Thoracic aorta (tissue), 2 donors: ENCODE measurements around the gene PIEZO1. TPM values are rescaled to one million over a fixed set of nuclear protein-coding genes. Genes with fewer than 3 reads are reported as not detected.
"Not testable (repeated sequence)": the region's sequence is repeated elsewhere in the genome, so short reads cannot be mapped to it uniquely, and the experiment has no call there.

Source experiments
- ATAC-seq: fragments of 150-250 bp; one replicate; pipeline ENCODE4 v1.8.0; 2017; ENCODE audit warnings: low read depth; ENCODE audit not compliant: insufficient number of reproducible peaks, low FRiP score
- DNase-seq: peaks from one replicate; pipeline ENCODE4 v3.0.0-alpha.2; 2020; ENCODE audit warnings: low spot score
- H3K27ac ChIP-seq, 2 donors: fragments of 200-600 bp; sonication (generic); 1 replicate in 1 of 2; 2 replicates in 1 of 2; pipeline ENCODE4 v1.5.1; 2016; ENCODE audit warnings: mild to moderate bottlenecking in 2 of 2, moderate library complexity in 2 of 2
- H3K27me3 ChIP-seq: fragments of 200-600 bp; sonication (generic); replicated peaks from 2 replicates; pipeline ENCODE4 v1.6.0; 2016; ENCODE audit warnings: mild to moderate bottlenecking; ENCODE audit not compliant: insufficient read depth
- H3K36me3 ChIP-seq: fragments of 200-600 bp; sonication (generic); one replicate; pipeline ENCODE4 v1.5.1; 2016
- H3K4me1 ChIP-seq, 2 donors: fragments of 200-600 bp; sonication (generic); 1 replicate in 1 of 2; 2 replicates in 1 of 2; pipeline versions ENCODE4 v1.5.1 to v1.6.0; 2016; ENCODE audit warnings: low read depth in 2 of 2, mild to moderate bottlenecking in 1 of 2; ENCODE audit not compliant: control insufficient read depth in 1 of 2
- H3K4me3 ChIP-seq: fragments of 200-600 bp; sonication (generic); 2 replicates; pipeline ENCODE4 v1.5.1; 2016; ENCODE audit warnings: mild to moderate bottlenecking
- H3K9me3 ChIP-seq: fragments of 200-600 bp; sonication (generic); 2 replicates; pipeline ENCODE4 v1.5.1; 2016
- CTCF ChIP-seq: fragments of 200-600 bp; sonication (generic); IDR thresholded peaks from one replicate; pipeline ENCODE4 v1.5.1; 2019; ENCODE audit warnings: antibody characterized with exemption
- total RNA-seq, 2 donors: library from RNA; depleted of rRNA; stranded (reverse); fragments of >200 nt; gene quantifications; one replicate each; pipeline versions ENCODE4 v1.1.0 to v1.2.3, GENCODE V29; 2016

Gene PIEZO1
- total RNA-seq, 2 donors from 2014 or later = 108 to 179 TPM

DNA sequence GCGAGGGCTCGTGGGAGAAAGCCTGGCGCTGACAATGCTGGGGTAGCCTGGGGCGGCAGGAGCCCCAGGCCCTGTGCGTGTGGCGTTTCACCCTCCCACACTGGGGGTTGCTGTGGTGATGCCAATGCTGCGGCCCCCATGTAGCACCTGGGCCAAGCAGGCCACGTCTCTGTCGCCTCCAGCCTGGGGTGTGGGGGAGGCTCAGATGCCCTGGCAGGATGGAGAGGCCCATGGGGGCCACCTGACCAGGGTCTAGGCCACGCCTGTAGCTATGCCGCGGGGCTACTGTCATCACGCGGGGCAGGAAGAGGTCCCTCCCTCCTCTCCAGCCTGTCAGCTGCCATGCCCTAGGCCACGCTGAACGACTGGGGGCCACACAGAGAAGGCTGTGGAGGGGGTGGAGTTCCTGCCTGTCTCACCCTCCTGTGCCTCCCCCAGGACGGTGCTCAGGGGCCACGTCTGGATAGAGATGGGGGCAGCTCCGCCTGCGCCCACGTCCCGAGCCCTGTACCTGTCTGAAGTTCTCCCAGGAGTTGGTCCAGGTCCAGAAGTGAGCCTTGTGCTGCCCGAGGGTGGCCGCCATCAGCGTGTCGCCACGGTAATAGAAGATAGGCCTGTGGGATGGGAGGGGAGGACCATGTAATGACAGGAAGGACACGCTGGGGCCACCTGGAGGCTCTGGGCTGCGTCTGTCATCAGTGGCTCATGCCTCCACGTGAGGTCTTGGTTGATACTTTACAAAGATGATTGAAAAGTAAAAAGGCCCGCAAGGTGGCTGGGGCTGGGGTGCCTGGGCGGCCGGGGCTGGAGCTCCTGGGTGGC lies 39.4 kb upstream of the PIEZO1 start:
- no peaks in the 10 kb centered on the region for H3K4me1 ChIP-seq
- H3K36me3 ChIP-seq = peaks cover 28% of the 10 kb centered on the region
- ATAC-seq (no peak), DNase-seq (no peak)
- H3K27ac ChIP-seq = no peak overlapping the region
- TF ChIP-seq CTCF = no peak
- H3K4me3 ChIP-seq = no peak overlapping the region
- H3K27me3 ChIP-seq = no peaks in the 10 kb centered on the region
- no peaks in the 10 kb centered on the region for H3K9me3 ChIP-seq

DNA sequence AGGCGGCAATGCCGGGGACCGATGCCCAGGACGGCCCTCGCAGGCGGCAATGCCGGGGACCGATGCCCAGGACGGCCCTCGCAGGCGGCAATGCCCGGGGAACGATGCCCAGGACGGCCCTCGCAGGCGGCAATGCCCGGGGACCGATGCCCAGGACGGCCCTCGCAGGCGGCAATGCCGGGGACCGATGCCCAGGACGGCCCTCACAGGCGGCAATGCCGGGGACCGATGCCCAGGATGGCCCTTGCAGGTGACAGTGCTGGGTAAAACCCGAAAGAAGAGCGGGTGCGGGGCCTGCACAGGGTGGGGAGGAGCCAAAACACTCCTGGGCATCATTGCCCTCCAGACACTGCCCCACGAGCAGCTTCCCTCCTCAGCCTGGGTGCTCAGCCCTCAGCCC lies 38.6 kb upstream of the PIEZO1 start:
- H3K9me3 ChIP-seq, H3K4me1 ChIP-seq, DNase-seq, H3K4me3 ChIP-seq, H3K27me3 ChIP-seq, ATAC-seq, H3K27ac ChIP-seq: not testable (repeated sequence)
- peaks cover 28% of the 10 kb centered on the region for H3K36me3 ChIP-seq

- H3K9me3 ChIP-seq = no peaks in the 10 kb centered on the region
- no peak overlapping the region for H3K4me3 ChIP-seq
- H3K27ac ChIP-seq = no peak overlapping the region
- DNase-seq = no peak
- no peak for TF ChIP-seq CTCF
- H3K4me1 ChIP-seq = no peaks in the 10 kb centered on the region
- H3K27me3 ChIP-seq = no peaks in the 10 kb centered on the region
- peaks cover 28% of the 10 kb centered on the region for H3K36me3 ChIP-seq
- ATAC-seq = no peak
Observed at GRCh38 chr16:88822281-88823040, 37.4 kb upstream of the PIEZO1 start.

- no peaks in the 10 kb centered on the region for H3K9me3 ChIP-seq
- H3K27me3 ChIP-seq = no peaks in the 10 kb centered on the region
- H3K4me1 ChIP-seq = no peaks in the 10 kb centered on the region
- no peak for TF ChIP-seq CTCF
- no peak overlapping the region for H3K4me3 ChIP-seq
- DNase-seq (no peak), ATAC-seq (no peak)
- H3K27ac ChIP-seq = no peak overlapping the region
- H3K36me3 ChIP-seq = peaks cover 28% of the 10 kb centered on the region
Observed at GRCh38 chr16:88821168-88821850, 36.3 kb upstream of the PIEZO1 start.

DNA sequence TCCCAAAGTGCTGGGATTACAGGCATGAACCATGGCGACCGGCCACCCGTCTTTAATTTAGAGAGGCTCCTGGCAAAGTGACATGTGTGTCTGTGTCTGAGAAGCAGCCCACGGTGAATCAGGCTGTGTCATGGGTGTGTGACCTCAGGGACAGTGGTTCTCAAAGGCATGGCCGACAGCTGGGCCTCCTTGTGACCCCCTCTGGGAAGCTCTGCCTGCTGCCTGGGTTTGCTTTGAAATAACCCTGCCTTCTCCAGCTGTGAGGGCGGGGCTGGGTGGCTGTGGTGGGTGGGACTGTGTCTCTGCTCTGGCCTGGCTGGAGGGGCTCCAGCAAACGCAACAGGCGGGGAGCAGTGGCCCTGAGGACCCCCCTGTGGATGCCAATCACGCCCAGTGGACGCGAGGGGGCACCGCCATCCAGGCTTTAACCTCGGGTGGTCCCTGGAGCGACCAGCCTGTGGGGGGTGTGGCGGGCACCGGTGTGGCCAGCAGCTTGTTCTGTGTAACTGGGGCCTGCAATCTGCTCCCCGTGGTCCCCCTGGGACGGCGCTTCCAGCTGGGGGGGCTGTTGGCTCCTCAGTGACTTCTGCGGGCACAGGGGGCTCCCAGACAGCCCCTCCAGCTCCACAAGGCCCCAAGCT lies 35.5 kb upstream of the PIEZO1 start:
- Histone ChIP-seq H3K4me1 (no peaks in the 10 kb centered on the region), H3K27me3 (no peaks in the 10 kb centered on the region), H3K9me3 (no peaks in the 10 kb centered on the region), H3K4me3 (no peak overlapping the region), H3K27ac (no peak overlapping the region), H3K36me3 (peaks cover 25% of the 10 kb centered on the region)
- DNase-seq (no peak), ATAC-seq (no peak)
- TF ChIP-seq CTCF = no peak
